Activated naive CD4-positive, alpha-beta T cell treated with anti-CD3 and anti-CD28 coated beads, Interleukin-2, amount 10 ng/mL, durations not matched to agents 7 days and 5 days (primary cell): ENCODE data around the gene PKN3.

ENCODE experiments used
- CTCF ChIA-PET: fragments of 350-600 bp; sonication (Branson Sonifier 250); formaldehyde crosslinking; loops from one replicate; lab custom pipeline; 2021; ENCODE audit warnings: antibody characterized with exemption; lab: Charles Lee
- DNase-seq: peaks from one replicate; pipeline ENCODE4 v3.0.0-alpha.2; 2020
- H3K27ac Mint-ChIP-seq: one replicate; pipeline ENCODE4 v1.8.0; 2021; ENCODE audit warnings: mild to moderate bottlenecking, moderate library complexity, mixed read lengths
- H3K27me3 Mint-ChIP-seq: one replicate; pipeline ENCODE4 v1.8.0; 2021; ENCODE audit warnings: mild to moderate bottlenecking, mixed read lengths
- H3K36me3 Mint-ChIP-seq: one replicate; pipeline ENCODE4 v1.8.0; 2021; ENCODE audit warnings: mixed read lengths
- H3K4me1 Mint-ChIP-seq: one replicate; pipeline ENCODE4 v1.8.0; 2021; ENCODE audit warnings: mixed read lengths
- H3K4me3 Mint-ChIP-seq: one replicate; pipeline ENCODE4 v1.8.0; 2021; ENCODE audit warnings: mild to moderate bottlenecking, moderate library complexity, mixed read lengths
- H3K9me3 Mint-ChIP-seq: one replicate; pipeline ENCODE4 v1.8.0; 2021; ENCODE audit warnings: mixed read lengths

The PKN3 gene

GRCh38 chr9:128729302-128729701 is 27.0 kb downstream of the PKN3 start:
- peaks cover 38% of the 10 kb centered on the region for H3K4me1 Mint-ChIP-seq
- H3K9me3 Mint-ChIP-seq, result no peaks in the 10 kb centered on the region
- peaks cover 16% of the 10 kb centered on the region for H3K36me3 Mint-ChIP-seq
- no peaks in the 10 kb centered on the region for H3K27me3 Mint-ChIP-seq
- CTCF ChIA-PET, result no interaction called here
- H3K4me3 Mint-ChIP-seq, result no peak overlapping the region
- no peak overlapping the region for H3K27ac Mint-ChIP-seq
- no peak for DNase-seq

GRCh38 chr9:128729766-128730517 is 27.6 kb downstream of the PKN3 start:
- Mint-ChIP-seq H3K9me3 (no peaks in the 10 kb centered on the region), H3K36me3 (peaks cover 17% of the 10 kb centered on the region), H3K4me3 (no peak overlapping the region), H3K27ac (no peak overlapping the region), H3K27me3 (no peaks in the 10 kb centered on the region), H3K4me1 (peaks cover 33% of the 10 kb centered on the region)
- CTCF ChIA-PET, result interaction anchor here (0.6 kb wide), 1 partner anchor 13 kb away, joined by 4 read pairs; no protein-coding TSS in a partner anchor
- no peak for DNase-seq

- Mint-ChIP-seq H3K9me3 (no peaks in the 10 kb centered on the region), H3K27ac (no peak overlapping the region), H3K4me3 (no peak overlapping the region), H3K4me1 (peaks cover 21% of the 10 kb centered on the region), H3K27me3 (no peaks in the 10 kb centered on the region), H3K36me3 (peaks cover 21% of the 10 kb centered on the region)
- CTCF ChIA-PET, result no interaction called here
- no peak for DNase-seq
Observed at GRCh38 chr9:128731093-128731492, 28.8 kb downstream of the PKN3 start.

GRCh38 chr9:128731691-128732090 is 29.4 kb downstream of the PKN3 start:
- Mint-ChIP-seq H3K27me3 (no peaks in the 10 kb centered on the region), H3K27ac (no peak overlapping the region), H3K4me1 (peaks cover 18% of the 10 kb centered on the region), H3K9me3 (no peaks in the 10 kb centered on the region), H3K36me3 (peaks cover 19% of the 10 kb centered on the region), H3K4me3 (no peak overlapping the region)
- CTCF ChIA-PET, result no interaction called here
- DNase-seq, result no peak

GRCh38 chr9:128732576-128732975 is 30.3 kb downstream of the PKN3 start:
- CTCF ChIA-PET, result interaction anchor here (0.7 to 0.9 kb wide), 2 partner anchors 50 to 59 kb away, joined by 3 read pairs; no protein-coding TSS in a partner anchor
- no peaks in the 10 kb centered on the region for H3K27me3 Mint-ChIP-seq
- DNase-seq, result no peak
- no peak overlapping the region for H3K27ac Mint-ChIP-seq
- no peaks in the 10 kb centered on the region for H3K9me3 Mint-ChIP-seq
- H3K4me1 Mint-ChIP-seq, result peaks cover 9% of the 10 kb centered on the region
- peaks cover 18% of the 10 kb centered on the region for H3K36me3 Mint-ChIP-seq
- H3K4me3 Mint-ChIP-seq, result no peak overlapping the region

GRCh38 chr9:128733256-128733655 is 31.0 kb downstream of the PKN3 start:
- peaks cover 3% of the 10 kb centered on the region for H3K4me1 Mint-ChIP-seq
- H3K36me3 Mint-ChIP-seq, result peaks cover 18% of the 10 kb centered on the region
- CTCF ChIA-PET, result interaction anchor here (0.9 kb wide), 1 partner anchor 60 kb away, joined by 3 read pairs; no protein-coding TSS in a partner anchor
- H3K4me3 Mint-ChIP-seq, result no peak overlapping the region
- DNase-seq, result peak; percentile 34
- H3K27me3 Mint-ChIP-seq, result no peaks in the 10 kb centered on the region
- H3K27ac Mint-ChIP-seq, result no peak overlapping the region
- no peaks in the 10 kb centered on the region for H3K9me3 Mint-ChIP-seq

GRCh38 chr9:128735373-128735772 is 33.1 kb downstream of the PKN3 start:
- H3K4me1 Mint-ChIP-seq, result peaks cover 2% of the 10 kb centered on the region
- H3K36me3 Mint-ChIP-seq, result peaks cover 22% of the 10 kb centered on the region
- H3K27me3 Mint-ChIP-seq, result no peaks in the 10 kb centered on the region
- no peaks in the 10 kb centered on the region for H3K9me3 Mint-ChIP-seq
- H3K4me3 Mint-ChIP-seq, result no peak overlapping the region
- DNase-seq, result no peak
- no peak overlapping the region for H3K27ac Mint-ChIP-seq
- CTCF ChIA-PET, result no interaction called here

- DNase-seq, result no peak
- Mint-ChIP-seq H3K4me1 (no peaks in the 10 kb centered on the region), H3K36me3 (peaks cover 10% of the 10 kb centered on the region), H3K9me3 (no peaks in the 10 kb centered on the region), H3K27me3 (no peaks in the 10 kb centered on the region), H3K27ac (no peak overlapping the region), H3K4me3 (no peak overlapping the region)
- CTCF ChIA-PET, result no interaction called here
Observed at GRCh38 chr9:128742401-128742800, 40.1 kb downstream of the PKN3 start.

- Mint-ChIP-seq H3K27ac (no peak overlapping the region), H3K4me1 (no peaks in the 10 kb centered on the region), H3K4me3 (no peak overlapping the region), H3K36me3 (peaks cover 8% of the 10 kb centered on the region), H3K27me3 (no peaks in the 10 kb centered on the region), H3K9me3 (no peaks in the 10 kb centered on the region)
- CTCF ChIA-PET, result no interaction called here
- DNase-seq, result no peak
Observed at GRCh38 chr9:128743421-128743820, 41.1 kb downstream of the PKN3 start.

- H3K9me3 Mint-ChIP-seq, result no peaks in the 10 kb centered on the region
- peaks cover 7% of the 10 kb centered on the region for H3K36me3 Mint-ChIP-seq
- no peaks in the 10 kb centered on the region for H3K27me3 Mint-ChIP-seq
- DNase-seq, result no peak
- no peak overlapping the region for H3K27ac Mint-ChIP-seq
- no peak overlapping the region for H3K4me3 Mint-ChIP-seq
- CTCF ChIA-PET, result no interaction called here
- no peaks in the 10 kb centered on the region for H3K4me1 Mint-ChIP-seq
Observed at GRCh38 chr9:128747241-128747640, 44.9 kb downstream of the PKN3 start.

- H3K36me3 Mint-ChIP-seq, result peaks cover 4% of the 10 kb centered on the region
- no peak overlapping the region for H3K27ac Mint-ChIP-seq
- no peaks in the 10 kb centered on the region for H3K9me3 Mint-ChIP-seq
- no peak overlapping the region for H3K4me3 Mint-ChIP-seq
- DNase-seq, result no peak
- H3K27me3 Mint-ChIP-seq, result no peaks in the 10 kb centered on the region
- no peaks in the 10 kb centered on the region for H3K4me1 Mint-ChIP-seq
- CTCF ChIA-PET, result no interaction called here
Observed at GRCh38 chr9:128750926-128751595, 48.8 kb downstream of the PKN3 start.

GRCh38 chr9:128753627-128754026 is 51.3 kb downstream of the PKN3 start:
- no peak overlapping the region for H3K4me3 Mint-ChIP-seq
- no peak overlapping the region for H3K27ac Mint-ChIP-seq
- DNase-seq, result no peak
- no peaks in the 10 kb centered on the region for H3K9me3 Mint-ChIP-seq
- no peaks in the 10 kb centered on the region for H3K27me3 Mint-ChIP-seq
- peaks cover 3% of the 10 kb centered on the region for H3K36me3 Mint-ChIP-seq
- no peaks in the 10 kb centered on the region for H3K4me1 Mint-ChIP-seq
- CTCF ChIA-PET, result no interaction called here

- CTCF ChIA-PET, result no interaction called here
- Mint-ChIP-seq H3K9me3 (no peaks in the 10 kb centered on the region), H3K4me3 (no peak overlapping the region), H3K36me3 (no peaks in the 10 kb centered on the region), H3K4me1 (no peaks in the 10 kb centered on the region), H3K27me3 (no peaks in the 10 kb centered on the region), H3K27ac (no peak overlapping the region)
- DNase-seq, result no peak
Observed at GRCh38 chr9:128757602-128758001, 55.3 kb downstream of the PKN3 start.

- Mint-ChIP-seq H3K4me3 (no peak overlapping the region), H3K27ac (no peak overlapping the region)
- CTCF ChIA-PET, result no interaction called here
Observed at GRCh38 chr9:128762671-128763449, 60.6 kb downstream of the PKN3 start.

More at GRCh38 chr9:128762671-128763449, 60.6 kb downstream of the PKN3 start:
- DNase-seq, result no peak
- H3K36me3 Mint-ChIP-seq, result no peaks in the 10 kb centered on the region
- H3K9me3 Mint-ChIP-seq, result no peaks in the 10 kb centered on the region
- no peaks in the 10 kb centered on the region for H3K27me3 Mint-ChIP-seq
- no peaks in the 10 kb centered on the region for H3K4me1 Mint-ChIP-seq
